Measurements from ENCODE around the gene PRDX2.

DNA sequence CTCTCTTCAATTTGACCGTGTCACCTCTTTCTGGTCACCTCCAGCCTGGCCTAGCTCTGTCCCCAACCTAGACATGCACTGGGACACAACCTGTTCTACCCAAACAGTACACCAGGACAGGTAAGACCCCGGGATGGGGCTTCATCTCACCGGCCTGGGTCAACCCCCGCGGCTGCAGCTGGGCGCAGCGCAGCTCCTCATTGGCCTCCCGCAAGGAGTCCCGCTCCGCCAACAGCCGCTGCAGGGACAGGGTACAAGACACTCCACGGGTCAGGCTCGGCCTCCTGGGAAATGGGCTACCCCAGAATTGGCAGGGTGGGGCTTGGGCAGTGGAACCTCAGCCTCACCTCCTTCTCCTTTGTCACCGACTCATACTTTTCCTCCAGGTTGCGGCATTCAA lies 33.9 kb downstream of the PRDX2 start:
- TF ChIP-seq ETS1 (IDR thresholded peaks at IDR 0.05) (no peak), REST (IDR thresholded peaks at IDR 0.05; ENCODE audit: unreplicated experiment) (no peak), POLR2AphosphoS5 (IDR thresholded peaks at IDR 0.05; ENCODE audit: low read depth) (no peak)
- TF ChIP-seq, protein P1, sequence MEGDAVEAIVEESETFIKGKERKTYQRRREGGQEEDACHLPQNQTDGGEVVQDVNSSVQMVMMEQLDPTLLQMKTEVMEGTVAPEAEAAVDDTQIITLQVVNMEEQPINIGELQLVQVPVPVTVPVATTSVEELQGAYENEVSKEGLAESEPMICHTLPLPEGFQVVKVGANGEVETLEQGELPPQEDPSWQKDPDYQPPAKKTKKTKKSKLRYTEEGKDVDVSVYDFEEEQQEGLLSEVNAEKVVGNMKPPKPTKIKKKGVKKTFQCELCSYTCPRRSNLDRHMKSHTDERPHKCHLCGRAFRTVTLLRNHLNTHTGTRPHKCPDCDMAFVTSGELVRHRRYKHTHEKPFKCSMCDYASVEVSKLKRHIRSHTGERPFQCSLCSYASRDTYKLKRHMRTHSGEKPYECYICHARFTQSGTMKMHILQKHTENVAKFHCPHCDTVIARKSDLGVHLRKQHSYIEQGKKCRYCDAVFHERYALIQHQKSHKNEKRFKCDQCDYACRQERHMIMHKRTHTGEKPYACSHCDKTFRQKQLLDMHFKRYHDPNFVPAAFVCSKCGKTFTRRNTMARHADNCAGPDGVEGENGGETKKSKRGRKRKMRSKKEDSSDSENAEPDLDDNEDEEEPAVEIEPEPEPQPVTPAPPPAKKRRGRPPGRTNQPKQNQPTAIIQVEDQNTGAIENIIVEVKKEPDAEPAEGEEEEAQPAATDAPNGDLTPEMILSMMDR (conservative IDR thresholded peaks at IDR 0.05; ENCODE audit: low read depth in 2 of 2) = no peak
